Activated T-helper 9 cell treated with anti-CD3 and anti-CD28 coated beads, Interleukin-2, amount 50 U/mL, for 16 hours (primary cell): ENCODE data around the gene TM7SF2.

Experiments used
- DNase-seq: peaks from one replicate; pipeline ENCODE4 v3.0.0-alpha.2; 2020; ENCODE audit warnings: low read depth

Gene TM7SF2

DNA sequence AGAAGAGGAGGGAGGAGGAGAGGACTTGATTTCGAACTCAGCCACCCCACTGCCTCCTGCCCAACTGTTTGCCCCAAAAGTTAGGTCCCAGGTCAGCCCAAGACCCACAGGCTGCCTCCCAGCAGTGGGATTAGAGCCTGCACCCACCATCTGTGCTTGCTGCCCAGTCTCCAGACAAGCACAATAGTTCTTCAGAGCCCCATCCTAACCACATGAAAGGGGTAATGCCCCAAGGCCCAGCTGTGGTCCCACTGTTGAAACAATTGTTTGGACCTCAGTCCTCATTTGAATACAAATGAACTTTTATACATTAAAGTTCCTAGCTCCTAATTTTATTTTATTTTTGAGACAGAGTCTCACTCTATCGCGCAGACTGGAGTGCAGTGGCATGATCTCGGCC is 21.0 kb upstream of the TM7SF2 start:
- no peak for DNase-seq

DNA sequence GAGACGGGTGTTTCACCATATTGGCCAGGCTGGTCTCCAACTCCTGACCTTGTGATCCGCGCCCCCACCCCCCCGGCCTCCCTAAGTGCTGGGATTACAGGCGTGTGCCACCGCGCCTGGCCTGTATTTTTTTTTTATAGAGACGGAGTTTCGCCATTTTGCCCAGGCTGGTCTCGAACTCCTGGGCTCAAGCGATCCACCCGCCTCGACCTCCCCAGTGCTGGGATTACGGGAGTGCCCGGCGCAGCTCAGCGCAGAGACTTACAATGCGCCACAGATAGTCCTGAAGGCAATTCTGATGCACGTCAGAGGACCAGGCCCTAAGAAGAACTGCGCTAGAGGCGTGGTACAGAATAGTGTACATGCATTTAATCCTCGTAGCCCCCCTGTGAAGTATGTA is 16.2 kb upstream of the TM7SF2 start:
- no peak for DNase-seq

DNA sequence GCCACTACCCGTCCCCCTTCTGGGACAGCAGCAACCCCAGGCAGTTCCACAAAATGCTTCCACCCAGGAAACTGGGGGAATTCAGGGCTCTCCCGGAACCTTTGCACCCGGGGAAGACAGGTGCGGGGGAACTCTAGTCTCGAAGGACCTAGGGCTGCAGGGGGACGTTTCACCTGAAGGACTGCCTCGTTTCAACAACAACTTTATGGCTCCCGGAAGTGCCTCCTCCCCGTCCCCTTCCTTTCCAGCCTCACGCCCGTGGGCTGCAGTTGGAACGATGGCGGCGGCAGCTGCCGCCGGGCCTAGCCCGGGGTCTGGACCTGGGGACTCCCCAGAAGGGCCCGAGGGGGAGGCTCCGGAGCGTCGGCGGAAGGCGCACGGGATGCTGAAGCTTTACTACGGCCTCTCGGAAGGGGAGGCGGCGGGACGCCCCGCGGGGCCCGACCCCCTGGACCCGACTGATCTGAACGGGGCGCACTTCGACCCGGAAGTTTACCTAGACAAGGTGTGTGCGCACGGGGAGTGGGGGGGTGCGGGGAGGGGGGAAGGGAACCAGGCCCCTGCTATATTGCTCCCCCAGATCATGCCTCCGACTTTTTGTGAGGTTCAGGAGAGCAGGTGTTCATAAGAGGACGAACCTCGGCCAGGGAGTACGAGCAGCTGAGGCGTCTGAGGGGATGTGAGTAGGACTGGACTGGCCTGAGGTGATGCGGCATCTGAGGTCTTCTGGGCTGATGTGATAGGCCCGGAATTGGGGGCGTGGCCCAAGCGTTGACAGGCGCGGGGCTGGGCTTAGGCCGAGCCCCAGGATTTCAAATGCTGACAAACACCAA is 15.5 kb upstream of the TM7SF2 start, which contains the start of gene VPS51:
Gene VPS51, plus strand, starts transcription at position 241 of the 833 bp plus-strand sequence. Its CDS starts 37 bp downstream, at position 278.
- peak; percentile 72 for DNase-seq

DNA sequence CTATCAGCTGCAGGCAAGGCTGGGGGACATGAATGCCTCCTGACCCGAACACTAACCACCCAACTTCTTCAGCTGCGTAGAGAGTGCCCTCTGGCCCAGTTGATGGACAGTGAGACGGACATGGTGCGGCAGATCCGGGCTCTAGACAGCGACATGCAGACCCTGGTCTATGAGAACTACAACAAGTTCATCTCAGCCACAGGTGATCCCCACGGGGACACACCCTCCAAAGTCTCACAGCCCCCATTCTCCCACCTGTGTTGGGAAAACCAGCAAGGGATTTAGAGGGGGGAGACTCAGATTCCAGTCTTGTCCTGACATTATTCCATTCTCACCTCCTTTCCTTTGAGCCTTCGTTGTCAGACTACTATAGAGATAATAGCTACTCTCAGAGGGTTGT is 14.7 kb upstream of the TM7SF2 start:
- DNase-seq = no peak

DNA sequence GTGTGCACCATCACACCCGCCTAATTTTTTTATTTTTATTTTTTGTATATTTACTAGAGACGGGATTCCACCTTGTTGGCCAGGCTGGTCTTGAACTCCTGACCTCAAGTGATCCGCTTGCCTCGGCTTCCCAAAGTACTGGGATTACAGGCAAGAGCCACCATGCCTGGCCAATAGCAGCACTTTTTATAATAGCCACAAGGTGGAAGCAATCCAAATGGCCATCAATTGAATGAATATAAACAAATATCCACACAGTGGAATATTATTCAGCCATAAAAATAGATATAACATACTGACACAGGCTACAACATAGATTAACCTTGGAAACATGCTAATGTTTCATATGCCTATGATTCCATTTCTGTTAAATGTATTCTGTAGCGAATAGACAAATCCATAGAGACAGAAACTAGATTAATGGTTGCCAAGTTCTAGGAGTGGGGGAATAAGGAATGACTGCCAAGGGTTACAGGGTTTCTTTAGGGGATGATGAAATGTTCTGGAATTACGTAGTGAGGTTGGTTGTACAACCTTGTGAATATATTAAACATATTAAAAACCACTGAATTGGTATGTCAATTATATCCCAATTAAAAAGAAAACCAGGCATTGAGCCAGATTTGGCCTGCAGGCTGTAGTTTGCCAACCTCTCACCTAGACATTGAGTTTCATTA is 10.9 kb upstream of the TM7SF2 start:
- no peak for DNase-seq

DNA sequence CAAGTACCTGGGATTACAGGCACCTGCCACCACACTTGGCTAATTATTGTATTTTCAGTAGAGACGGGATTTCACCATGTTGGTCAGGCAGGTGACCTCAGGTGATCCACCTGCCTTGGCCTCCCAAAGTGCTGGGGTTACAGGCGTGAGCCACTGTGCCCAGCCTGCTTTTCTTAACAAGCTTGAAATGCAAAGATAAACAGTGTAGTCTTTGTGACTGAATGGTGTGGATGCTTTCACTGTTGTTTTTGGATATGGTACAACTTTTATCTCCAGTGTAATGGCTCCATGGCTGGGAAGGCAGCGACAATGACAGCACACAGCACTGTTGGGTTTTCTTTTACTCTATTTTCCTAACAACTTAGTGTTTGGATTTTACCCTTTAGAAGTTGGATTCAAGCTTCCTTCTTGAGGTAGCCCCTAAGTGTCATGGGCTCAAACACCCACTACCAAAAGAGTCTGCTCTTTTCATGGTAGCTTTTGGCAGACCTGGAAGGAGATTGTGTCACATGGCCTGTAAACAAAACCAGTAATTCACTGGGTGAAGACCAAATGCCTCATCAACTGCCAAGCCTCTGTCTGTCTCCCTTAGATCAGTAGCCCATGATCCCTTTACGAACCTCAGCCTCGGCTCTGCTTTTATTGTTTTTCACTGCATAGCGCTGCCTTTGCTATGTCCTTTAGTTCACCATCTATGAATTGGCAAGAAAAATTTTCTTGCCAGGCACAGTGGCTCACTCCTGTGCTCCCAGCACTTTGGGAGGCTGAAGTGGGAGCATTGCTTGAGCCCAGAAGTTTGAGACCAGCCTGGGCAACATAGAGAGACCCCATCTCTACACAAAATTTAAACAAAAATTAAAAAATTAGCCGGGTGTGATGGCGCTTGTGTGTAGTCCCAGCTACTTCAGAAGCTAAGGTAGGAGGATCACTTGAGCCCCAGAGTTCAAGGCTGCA is 9.3 kb upstream of the TM7SF2 start:
- no peak for DNase-seq

DNA sequence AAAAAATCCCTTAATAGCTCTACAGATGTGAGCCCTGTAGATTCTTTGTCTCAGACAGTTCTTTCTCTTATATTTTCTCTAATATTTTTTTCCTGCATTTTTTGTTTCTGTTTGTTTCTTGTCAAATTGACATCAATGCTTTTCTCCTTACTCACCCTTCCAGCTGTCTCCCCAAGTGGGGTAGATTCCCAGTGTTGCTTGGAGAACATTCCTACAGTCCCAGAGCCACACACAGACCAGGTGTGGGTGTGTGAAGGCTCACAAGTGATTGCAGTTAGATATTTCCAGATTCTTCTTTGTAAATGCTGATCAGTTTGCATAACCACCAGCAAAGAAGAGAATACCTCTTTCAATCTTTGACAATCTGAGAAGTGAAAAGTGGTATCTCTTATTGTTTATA is 8.2 kb upstream of the TM7SF2 start:
- DNase-seq = no peak

DNA sequence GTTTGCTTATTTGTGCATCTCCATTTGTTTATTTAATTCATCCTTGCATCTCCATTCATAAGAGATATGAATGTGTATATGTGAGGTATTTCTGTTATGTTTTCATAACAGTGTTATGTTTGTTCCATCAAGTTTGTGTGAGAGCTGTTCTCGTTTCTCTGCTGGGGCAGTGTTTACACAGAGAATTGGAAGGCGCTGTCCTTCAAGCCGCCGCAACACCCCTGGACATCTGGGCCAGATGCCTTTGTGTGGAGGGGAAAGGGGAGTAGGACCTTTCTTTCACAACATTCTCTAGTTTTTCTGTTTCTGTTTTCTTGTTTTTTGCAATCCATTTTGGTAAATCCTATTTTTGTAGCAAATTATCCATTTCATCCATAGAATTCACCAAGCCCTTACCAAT is 7.0 kb upstream of the TM7SF2 start:
- DNase-seq = no peak

DNA sequence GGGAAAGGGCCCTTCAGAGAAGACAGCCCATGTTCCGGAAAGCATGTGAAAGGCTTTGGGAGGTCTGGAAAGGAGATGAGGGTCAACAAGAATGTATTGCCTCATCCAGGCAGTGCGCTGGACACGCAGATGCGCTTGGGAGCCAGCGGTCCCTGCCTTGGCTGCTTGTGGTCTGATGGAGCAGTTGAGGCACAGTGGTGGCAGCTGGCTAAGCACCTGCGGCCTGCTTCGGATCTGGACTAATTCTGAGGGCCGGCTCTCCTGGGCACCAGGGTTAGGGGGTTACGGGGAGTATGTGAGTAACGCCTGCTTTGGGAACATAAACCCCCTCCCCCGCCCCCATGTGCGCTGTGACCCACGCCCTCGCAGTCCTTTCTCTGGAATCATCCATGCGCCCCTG is 4.6 kb upstream of the TM7SF2 start:
- DNase-seq = no peak

DNA sequence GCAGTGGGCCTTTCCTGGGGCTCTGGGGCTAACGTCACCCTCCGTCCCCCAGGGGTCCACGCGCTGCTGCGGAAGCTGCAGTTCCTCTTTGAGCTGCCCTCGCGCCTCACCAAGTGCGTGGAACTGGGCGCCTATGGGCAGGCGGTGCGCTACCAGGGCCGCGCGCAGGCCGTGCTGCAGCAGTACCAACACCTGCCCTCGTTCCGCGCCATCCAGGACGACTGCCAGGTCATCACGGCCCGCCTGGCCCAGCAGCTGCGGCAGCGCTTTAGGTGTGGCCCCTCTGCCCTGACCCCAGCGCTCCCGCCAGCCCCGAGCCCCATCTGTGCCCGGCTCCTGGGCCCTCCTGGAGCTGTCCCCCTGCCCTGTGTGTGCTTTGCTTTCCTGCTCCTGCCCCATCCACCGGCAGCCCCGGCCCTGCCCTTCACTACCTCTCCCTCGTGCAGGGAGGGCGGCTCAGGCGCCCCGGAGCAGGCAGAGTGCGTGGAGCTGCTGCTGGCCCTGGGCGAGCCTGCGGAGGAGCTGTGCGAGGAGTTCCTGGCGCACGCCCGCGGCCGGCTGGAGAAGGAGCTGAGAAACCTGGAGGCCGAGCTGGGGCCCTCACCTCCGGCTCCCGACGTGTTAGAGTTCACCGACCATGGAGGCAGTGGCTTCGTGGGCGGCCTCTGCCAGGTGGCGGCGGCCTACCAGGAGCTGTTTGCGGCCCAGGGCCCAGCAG is 3.8 kb upstream of the TM7SF2 start:
- no peak for DNase-seq

DNA sequence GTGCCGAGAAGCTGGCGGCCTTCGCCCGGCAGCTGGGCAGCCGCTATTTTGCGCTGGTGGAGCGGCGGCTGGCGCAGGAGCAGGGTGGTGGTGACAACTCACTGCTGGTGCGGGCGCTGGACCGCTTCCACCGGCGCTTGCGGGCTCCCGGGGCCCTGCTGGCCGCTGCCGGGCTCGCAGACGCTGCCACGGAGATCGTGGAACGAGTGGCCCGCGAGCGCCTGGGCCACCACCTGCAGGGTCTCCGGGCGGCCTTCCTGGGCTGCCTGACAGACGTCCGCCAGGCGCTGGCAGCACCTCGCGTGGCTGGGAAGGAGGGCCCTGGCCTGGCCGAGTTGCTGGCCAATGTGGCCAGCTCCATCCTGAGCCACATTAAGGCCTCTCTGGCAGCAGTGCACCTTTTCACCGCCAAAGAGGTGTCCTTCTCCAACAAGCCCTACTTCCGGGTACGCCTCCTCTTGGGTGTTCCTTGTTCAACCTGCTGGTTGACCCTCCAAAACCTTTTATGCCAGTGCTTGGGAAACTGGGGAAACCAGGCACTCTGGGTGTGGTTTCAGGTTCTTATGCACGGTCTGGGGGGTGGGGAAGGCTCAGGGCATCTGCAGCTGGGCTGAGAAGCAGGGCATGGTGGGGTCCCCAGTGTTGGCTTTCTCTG is 3.1 kb upstream of the TM7SF2 start:
- no peak for DNase-seq

DNA sequence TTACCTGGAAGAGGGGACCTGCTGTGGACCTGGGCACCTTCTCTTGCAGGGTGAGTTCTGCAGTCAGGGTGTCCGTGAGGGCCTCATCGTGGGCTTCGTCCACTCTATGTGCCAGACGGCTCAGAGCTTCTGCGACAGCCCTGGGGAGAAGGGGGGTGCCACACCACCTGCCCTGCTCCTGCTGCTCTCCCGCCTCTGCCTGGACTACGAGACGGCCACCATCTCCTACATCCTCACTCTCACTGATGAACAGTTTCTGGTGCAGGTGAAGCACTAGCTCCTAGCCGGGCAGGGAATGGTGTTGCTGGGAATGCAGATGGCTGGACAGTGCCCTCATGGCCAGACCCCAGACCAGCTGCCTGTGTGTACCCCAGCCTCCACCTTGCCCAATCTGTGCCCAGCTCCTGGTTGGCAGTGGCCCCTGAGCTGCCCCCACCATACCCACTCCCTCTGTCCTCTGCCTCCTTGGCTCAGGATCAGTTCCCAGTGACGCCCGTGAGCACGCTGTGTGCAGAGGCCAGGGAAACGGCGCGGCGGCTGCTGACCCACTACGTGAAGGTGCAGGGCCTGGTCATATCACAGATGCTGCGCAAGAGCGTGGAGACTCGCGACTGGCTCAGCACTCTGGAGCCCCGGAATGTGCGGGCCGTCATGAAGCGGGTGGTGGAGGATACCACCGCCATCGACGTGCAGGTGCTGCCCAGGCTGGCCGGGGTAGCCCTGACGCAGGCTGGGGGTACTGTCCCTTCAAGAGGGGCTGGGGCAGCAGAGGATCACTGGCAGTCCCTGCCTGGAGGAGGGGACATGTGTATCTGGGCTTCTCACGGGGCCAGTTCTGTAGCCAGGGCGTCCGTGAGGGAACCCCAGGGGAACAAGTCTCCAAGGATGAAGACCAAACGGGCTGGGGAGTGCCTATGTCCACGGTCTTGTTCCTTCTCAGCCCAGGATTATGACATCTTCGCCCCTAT is 2.2 kb upstream of the TM7SF2 start:
- DNase-seq = no peak

DNA sequence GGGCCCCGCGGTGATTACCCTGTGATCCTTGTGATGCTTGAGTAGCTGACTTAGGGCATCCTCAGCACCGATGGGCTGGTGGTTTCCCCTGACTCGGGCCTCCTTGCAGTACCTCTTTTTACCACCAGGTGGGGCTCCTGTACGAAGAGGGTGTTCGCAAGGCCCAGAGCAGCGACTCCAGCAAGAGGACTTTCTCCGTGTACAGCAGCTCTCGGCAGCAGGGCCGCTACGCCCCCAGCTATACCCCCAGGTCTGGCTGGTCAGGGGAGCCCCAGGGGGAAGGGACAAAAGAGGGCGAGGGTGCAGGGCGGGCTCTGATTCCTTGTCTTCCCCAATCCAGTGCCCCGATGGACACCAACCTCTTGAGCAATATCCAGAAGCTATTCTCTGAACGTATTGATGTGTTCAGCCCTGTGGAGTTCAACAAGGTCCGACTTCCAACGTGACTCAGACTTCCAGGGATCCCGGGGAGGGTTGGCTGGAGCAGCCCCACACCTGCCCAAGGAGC is 1.3 kb upstream of the TM7SF2 start:
- peak; percentile 91 for DNase-seq

DNA sequence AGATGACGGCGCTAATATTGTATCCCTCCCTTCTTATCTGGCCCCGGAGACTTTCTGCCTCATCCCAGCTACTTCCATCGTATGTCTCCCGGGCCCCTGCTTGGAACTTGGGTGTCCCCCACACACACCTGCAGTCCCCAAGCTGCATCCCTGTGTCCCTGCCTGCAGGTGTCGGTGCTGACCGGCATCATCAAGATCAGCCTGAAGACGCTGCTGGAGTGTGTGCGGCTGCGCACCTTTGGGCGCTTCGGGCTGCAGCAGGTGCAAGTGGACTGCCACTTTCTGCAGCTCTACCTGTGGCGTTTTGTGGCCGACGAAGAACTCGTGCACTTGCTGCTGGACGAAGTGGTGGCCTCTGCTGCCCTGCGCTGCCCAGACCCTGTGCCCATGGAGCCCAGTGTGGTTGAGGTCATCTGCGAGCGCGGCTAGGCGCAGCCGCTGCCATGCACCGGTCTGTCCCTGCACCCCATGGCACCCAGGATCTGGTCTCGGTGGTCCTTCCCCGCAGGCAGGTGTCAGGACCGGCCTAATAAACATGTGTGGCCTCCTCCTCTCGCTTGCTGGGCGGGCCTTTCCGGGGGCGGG is 421 bp upstream of the TM7SF2 start:
- DNase-seq = no peak

DNA sequence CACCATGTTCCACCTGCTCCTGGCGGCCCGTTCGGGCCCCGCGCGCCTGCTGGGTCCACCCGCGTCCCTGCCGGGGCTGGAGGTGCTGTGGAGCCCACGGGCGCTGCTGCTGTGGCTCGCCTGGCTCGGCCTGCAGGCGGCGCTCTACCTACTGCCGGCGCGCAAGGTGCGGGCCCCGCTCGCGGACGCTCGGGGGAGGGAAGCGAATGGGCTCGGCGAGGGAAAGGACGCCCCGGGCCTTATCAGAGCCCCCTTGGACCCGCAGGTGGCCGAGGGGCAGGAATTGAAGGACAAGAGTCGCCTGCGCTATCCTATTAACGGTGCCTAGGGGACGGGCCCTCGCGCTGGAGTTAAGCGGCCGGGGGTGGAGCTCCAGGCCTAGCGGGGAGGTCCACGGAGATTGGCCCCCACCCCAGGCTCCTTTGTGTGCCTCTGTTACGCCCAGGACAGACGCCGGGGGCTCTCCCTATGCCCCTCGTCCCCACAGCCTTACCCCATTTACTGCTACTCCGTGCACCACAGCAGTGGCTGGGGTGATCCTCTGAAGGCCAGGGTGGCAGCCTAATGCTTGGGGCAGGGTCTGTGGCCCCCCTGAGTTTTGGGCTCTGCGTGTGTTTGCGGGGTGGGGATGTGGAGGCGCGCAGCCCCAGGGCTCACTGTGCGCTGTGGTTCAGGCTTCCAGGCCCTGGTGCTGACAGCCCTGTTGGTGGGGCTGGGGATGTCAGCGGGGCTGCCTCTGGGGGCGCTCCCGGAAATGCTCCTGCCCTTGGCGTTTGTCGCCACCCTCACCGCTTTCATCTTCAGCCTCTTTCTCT is 1.1 kb downstream of the TM7SF2 start:
- peak; percentile 67 for DNase-seq

DNA sequence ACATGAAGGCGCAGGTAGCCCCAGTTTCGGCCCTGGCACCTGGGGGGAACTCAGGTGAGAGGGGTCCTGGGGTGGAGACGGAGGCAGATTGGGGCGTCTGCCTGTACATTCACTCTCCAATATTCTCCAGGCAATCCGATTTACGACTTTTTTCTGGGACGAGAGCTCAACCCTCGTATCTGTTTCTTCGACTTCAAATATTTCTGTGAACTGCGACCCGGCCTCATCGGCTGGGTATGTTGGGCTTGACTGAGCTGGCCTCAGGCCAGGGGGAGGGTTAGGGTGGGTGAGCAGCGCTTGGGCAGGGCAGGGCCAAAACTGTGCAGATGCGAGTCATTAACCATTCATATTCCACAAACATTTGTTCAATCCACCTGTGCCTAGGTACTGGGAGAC is 1.7 kb downstream of the TM7SF2 start:
- no peak for DNase-seq

DNA sequence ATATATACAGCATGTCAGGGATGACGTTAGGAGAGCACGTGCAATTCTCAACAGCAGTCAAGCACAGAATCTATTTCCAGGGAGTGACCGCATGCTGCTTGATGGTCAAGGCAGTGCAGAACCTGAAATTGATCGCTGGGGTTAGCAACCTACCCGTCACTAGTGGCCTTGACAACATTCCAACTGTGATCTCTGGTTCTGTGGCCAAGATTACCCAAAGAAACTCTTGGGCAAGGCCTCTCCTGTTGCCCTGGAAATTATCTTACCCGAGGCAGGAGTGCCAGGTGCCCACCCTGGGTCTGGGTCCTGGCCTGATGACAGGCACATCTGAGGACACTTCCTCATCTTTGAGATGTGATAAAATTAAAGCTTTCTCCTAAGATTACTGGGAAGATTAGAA is 2.2 kb downstream of the TM7SF2 start:
- DNase-seq = no peak

DNA sequence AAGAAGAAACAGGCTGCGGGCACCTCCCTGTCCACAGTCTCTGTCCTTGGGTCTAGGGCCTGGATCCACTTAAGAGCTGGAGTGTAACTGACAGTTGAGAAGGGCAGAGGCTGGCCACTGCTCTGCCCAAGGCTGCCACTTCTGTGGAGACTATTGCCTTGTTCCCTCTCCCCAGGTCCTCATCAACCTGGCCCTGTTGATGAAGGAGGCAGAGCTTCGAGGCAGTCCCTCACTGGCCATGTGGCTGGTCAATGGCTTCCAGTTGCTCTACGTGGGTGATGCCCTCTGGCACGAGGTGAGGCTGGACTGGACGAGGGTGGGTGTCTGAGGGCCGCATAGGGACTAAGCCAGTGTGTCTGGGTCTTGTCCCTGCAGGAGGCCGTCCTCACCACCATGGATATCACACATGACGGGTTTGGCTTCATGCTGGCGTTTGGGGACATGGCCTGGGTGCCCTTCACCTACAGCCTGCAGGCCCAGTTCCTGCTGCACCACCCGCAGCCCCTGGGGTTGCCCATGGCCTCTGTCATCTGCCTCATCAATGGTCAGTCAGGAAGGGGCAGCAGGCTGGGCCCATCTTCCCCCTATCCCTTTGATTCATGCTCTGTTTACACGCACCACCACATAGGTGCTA is 3.0 kb downstream of the TM7SF2 start:
- no peak for DNase-seq
